ENCODE measurements around the gene EZR. TPM values are rescaled to one million over a fixed set of nuclear protein-coding genes. Genes with fewer than 3 reads are reported as not detected.

EZR gene
- total and polyA plus RNA-seq, 2 of the 13 experiments (the other 11 are each of a cell fraction or from before 2014, with no cell fraction given): 34.7 to 60.3 TPM

DNA sequence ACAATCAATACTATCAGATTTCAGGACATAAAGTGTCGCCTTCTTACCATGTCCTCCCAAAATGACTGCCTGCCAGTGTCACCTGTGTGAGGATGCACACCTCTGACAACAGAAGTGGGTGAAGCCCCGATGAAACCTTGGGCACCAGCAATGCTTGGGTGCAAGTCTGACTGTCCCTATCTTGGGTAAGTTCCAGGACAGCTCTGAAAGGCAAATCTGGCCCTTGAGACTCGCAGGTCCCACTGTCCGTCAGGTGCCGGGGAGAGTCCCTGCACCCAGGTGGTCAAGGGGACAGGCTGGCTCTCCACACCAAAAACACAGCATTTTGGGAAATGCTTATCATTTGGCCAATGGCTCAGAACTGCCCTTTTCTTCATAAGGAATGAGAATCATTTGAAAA, 43.3 kb downstream of the EZR start:
- Histone ChIP-seq H3K79me2 (ENCODE audit: insufficient read depth, low read length) (no peaks in the 10 kb centered on the region), H3K4me2 (ENCODE audit: low read depth, low read length) (no peak overlapping the region), H4K20me1 (ENCODE audit: insufficient read depth, low read length) (no peaks in the 10 kb centered on the region), H3K4me1 (ENCODE audit: insufficient read depth, low read length) (no peaks in the 10 kb centered on the region), H3K36me3 (replicated peaks in 1 of 2; ENCODE audit: control insufficient read depth in 1 of 2, insufficient read depth in 2 of 2, low read length in 2 of 2) (peaks cover 42 to 69% of the 10 kb centered on the region in 2 experiments), H3K9ac (ENCODE audit: insufficient read depth, low read depth, low read length) (no peak overlapping the region), H2AFZ (ENCODE audit: low read length) (no peak overlapping the region), H3K27me3 (ENCODE audit: control insufficient read depth in 1 of 2, insufficient read depth in 2 of 2, low read length in 2 of 2) (no peaks in the 10 kb centered on the region), H3K27ac (ENCODE audit: extremely low read length, insufficient read depth, low read length) (no peak overlapping the region), H3K4me3 (replicated peaks in 1 of 3; ENCODE audit: insufficient read depth in 1 of 3, low read depth in 2 of 3, low read length in 3 of 3) (no peak overlapping the region), H3K9me3 (ENCODE audit: low read length) (no peaks in the 10 kb centered on the region)
- ATAC-seq: no peak
- no peak for FAIRE-seq
- intact Hi-C loops (cut with micrococcal nuclease; ENCODE audit: unreplicated experiment) (no loop called here), in situ Hi-C loops (cut with HindIII; ENCODE audit: extremely low pct_ligation_motif_present, low pct_unique_long_range_greater_than_20kb) (no loop called here)
- DNase-seq (ENCODE audit: low spot score): no peak
- no TSS peak for BruUV-seq (replicated peaks)
- WGBS (ENCODE audit: low lambda C conversion rate): 87% methylated on average over 2 of the region's 5 CpGs
- ChIA-PET CTCF (ENCODE audit: low intra/inter-chr PET ratio, low total read pairs) (no interaction called here), POLR2A (no interaction called here)
- no peak for TF ChIP-seq AKNA (CRISPR knock-in tag; IDR thresholded peaks at IDR 0.05; ENCODE audit: borderline replicate concordance)
- TF ChIP-seq, protein P1, sequence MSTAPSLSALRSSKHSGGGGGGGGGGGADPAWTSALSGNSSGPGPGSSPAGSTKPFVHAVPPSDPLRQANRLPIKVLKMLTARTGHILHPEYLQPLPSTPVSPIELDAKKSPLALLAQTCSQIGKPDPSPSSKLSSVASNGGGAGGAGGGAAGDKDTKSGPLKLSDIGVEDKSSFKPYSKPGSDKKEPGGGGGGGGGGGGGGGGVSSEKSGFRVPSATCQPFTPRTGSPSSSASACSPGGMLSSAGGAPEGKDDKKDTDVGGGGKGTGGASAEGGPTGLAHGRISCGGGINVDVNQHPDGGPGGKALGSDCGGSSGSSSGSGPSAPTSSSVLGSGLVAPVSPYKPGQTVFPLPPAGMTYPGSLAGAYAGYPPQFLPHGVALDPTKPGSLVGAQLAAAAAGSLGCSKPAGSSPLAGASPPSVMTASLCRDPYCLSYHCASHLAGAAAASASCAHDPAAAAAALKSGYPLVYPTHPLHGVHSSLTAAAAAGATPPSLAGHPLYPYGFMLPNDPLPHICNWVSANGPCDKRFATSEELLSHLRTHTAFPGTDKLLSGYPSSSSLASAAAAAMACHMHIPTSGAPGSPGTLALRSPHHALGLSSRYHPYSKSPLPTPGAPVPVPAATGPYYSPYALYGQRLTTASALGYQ (CRISPR knock-in tag; IDR thresholded peaks at IDR 0.05): no peak
- TF ChIP-seq ZFP41 (CRISPR knock-in tag; IDR thresholded peaks at IDR 0.05; ENCODE audit: borderline replicate concordance): no peak
- TF ChIP-seq ZNF577 (CRISPR knock-in tag; IDR thresholded peaks at IDR 0.05; ENCODE audit: borderline replicate concordance, low read depth): no peak
- no peak for TF ChIP-seq TEAD2 (CRISPR knock-in tag; IDR thresholded peaks at IDR 0.05)
- no peak for TF ChIP-seq LRRFIP1 (CRISPR knock-in tag; conservative IDR thresholded peaks at IDR 0.05)
- no peak for TF ChIP-seq SAFB2 (CRISPR knock-in tag; IDR thresholded peaks at IDR 0.05; ENCODE audit: borderline replicate concordance, low read depth)
- TF ChIP-seq ONECUT2 (CRISPR knock-in tag; IDR thresholded peaks at IDR 0.05): no peak
- TF ChIP-seq, protein P2, sequence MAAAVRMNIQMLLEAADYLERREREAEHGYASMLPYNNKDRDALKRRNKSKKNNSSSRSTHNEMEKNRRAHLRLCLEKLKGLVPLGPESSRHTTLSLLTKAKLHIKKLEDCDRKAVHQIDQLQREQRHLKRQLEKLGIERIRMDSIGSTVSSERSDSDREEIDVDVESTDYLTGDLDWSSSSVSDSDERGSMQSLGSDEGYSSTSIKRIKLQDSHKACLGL (CRISPR knock-in tag; IDR thresholded peaks at IDR 0.05): no peak
- no peak for TF ChIP-seq ZFP90 (CRISPR knock-in tag; IDR thresholded peaks at IDR 0.05; ENCODE audit: borderline replicate concordance)
- no peak for TF ChIP-seq FOSL2 (CRISPR knock-in tag; IDR thresholded peaks at IDR 0.05)
- TF ChIP-seq ZNF737 (CRISPR knock-in tag; IDR thresholded peaks at IDR 0.05; ENCODE audit: borderline replicate concordance): no peak
- no peak for TF ChIP-seq ZNF841 (CRISPR knock-in tag; IDR thresholded peaks at IDR 0.05; ENCODE audit: borderline replicate concordance)
- no peak for TF ChIP-seq ZZZ3 (CRISPR knock-in tag; IDR thresholded peaks at IDR 0.05; ENCODE audit: borderline replicate concordance)
